GM21576 (cell line): ENCODE data around the gene MTMR6.

Source experiments
- ATAC-seq: cut with Tn5 transposase; IDR thresholded peaks from one replicate; pipeline ENCODE4 v1.9.1; 2021; ENCODE audit warnings: mild to moderate bottlenecking, moderate library complexity; ENCODE audit not compliant: unreplicated experiment

Gene MTMR6

GRCh38 chr13:25222740-25223139 is 64.5 kb downstream of the MTMR6 start:
- ATAC-seq: no peak

DNA sequence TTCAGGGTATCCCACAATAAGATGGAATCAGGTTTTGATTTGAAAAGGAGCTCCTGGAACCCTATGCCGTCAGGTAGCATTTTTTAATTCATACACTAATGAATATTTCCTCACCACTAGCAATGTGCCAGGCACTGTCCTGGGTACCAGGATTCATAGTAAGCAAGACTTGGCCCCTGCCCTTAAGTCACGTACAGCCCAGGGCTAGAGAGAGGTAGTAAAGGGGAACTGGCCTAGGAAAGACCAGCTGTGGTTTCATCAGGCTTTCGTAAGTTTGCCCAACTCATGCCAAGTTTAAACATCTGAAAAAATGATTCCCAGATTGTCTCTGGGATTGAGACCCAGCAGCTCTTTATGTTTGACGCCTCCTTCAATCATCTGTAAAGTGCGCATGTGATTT is 69.3 kb downstream of the MTMR6 start:
- no peak for ATAC-seq

- ATAC-seq: no peak
Observed at GRCh38 chr13:25217023-25217885, 70.0 kb downstream of the MTMR6 start.

DNA sequence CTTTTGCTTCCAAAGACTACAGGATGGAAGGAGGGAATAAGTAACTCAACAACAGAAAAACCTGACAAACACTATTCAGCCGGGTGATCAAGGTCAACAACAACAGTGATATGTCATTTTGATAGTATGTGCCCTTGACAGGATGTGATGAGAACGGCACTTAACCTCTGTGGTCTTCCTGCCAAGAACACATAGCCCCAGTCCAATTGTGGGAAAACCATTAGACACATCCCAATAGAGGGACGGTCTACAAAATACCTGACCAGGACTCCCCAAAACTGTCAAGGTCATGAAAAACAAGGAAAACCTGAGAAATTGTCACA is 72.1 kb downstream of the MTMR6 start:
- no peak for ATAC-seq

GRCh38 chr13:25214491-25215252 is 72.6 kb downstream of the MTMR6 start:
- no peak for ATAC-seq

DNA sequence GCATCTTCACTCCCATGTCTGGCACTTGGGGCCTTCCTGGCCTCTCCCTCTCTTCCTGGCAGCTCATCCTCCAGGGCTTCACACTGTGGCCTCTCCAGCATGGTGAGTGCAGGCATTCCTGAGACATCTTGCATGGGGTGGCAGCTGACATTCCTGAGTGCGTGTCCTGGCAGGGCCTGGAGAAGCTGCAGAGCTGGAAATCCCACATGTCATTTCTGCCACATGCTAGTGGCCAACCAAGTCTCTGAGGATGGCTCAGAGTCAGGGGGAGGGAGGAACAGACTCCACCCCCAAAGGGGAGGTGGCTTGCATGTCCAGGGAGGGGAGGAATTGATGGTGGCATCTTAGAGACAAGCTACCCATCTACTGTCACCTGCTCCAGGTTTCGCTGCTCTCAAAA is 73.6 kb downstream of the MTMR6 start:
- ATAC-seq: no peak

DNA sequence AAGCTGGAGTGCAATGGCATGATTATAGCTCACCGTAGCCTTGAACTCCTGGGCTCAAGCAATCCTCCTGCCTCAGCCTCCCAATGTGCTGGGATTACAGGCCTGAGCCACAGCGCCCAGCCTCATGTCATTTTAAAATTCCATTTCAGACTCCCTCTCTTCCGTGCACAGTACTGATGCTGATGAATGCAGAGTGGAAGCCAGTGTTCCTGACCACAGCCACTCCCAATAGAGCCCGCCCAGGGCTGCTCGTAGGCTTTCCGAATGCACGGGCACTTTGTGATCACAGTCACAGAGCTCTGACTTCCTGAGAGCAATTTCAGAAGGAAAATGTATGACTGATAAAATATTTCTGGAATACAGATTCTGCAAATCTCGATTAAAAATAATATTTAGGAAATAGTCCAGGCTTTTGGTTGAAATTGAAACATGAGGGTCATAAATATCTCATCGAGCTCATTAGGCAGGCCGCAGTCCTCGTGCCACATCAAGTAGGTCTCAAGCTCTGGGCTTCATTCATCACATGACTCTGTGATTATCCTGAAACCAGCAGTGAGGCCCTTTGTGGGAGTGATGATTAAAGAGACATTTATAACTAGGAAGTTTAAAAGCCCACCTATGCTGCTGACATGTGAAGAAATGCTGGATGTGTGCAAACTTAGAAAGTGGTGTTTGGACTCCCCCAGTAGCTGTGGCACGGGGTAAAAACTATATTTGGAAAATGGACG is 76.3 kb downstream of the MTMR6 start:
- ATAC-seq: no peak

GRCh38 chr13:25207291-25207810 is 79.9 kb downstream of the MTMR6 start:
- no peak for ATAC-seq

DNA sequence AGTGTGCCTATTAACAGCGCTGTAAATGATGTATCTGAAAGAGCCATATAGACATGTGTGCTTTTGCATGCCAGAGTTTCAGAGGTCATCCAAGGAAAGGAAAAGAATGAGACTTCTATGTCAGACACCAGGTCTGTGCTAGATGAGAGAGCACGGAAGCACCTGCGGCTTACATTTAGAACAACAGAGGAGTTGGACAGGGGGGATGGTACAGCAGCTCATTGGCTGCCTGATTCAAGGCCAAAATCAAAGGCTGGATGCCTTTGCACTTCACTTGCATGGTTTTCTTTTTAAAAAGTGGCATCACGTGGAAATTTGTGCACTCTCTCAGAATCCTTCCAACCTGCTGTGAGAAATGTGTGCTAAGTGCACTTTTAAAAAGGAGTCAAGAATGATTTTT is 82.4 kb downstream of the MTMR6 start:
- no peak for ATAC-seq

GRCh38 chr13:25203127-25203740 is 84.1 kb downstream of the MTMR6 start:
- ATAC-seq: no peak

DNA sequence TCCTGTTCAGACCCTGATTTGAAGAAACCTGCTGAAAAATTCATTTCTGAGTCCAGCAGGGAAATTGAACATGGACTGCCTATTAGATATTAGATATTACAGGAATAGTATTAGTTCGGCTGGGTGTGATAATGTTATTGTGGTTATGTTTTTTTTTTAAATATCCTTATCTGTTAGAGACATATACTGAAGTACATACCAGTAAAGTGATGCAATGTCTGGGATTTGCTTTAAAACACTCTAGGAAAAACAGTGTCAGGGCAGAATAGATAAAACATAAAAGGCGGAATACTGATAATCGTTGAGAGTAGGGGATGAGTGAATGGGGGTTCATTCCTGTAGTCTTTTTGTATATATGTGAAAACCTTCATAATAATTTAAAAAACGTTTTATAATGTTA is 86.5 kb downstream of the MTMR6 start:
- no peak for ATAC-seq

DNA sequence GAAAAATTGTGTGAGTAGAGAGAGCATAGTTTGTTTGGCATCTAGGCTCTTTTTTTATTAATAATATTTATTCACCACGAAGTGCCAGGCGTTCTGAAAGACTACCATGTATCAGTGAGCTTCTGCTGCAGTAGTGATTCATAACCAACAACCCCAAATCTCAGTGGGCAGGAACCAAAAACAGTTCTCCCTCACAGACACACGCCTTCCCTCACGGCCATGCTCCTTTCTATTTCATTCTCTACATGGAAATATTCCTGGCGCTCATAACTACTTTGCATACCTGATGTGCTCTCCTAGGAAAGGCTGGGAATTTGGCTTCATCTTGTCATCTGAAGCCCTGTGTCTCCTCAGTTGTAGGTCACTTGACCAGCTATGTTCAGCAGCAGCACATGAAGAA is 88.6 kb downstream of the MTMR6 start:
- no peak for ATAC-seq

DNA sequence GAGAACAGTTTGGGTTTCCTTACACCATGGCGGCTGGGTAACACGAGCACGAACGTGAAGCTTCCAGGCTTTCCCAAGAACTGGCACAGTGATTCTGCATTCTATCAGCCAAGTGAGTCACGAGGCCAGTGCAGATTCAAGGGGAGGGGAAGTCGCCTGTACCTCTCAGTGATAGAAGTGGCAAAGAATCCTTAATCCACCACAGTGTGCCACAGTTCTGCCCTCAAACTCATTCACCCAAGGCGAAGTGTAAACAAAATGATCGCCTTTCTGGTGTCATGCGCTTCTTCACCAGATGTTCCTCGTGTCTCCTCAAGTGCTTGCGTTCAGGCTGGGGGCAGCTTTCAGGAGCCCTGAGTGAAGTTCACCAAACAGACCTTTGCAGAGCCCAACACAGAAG is 90.3 kb downstream of the MTMR6 start:
- no peak for ATAC-seq
